Endothelial cell of hepatic sinusoid (primary cell): Measurements from ENCODE around the gene COL13A1.

Experiments used
- in situ Hi-C: cut with HindIII; loops from 2 replicates; pipeline ENCODE4 v1.10.0; 2017; ENCODE audit warnings: low sequenced_read_pairs

Gene COL13A1

DNA sequence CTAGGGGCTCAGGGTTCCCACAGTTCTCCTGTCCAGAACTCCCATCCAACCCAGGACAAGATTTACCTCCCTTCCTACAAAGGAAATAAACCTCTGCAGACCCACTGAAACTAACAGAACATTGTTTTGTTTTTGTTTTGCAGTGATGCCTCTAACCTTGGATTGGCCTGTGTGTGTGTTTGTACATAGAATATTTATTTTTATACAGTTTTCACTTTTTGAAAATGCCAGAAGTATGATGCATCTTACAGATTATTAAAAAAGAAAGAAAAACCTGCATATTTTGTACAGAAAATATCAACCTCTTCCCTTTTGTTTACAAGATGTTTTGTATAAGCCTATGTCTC lies 156.8 kb downstream of the COL13A1 start:
- in situ Hi-C loops, result loop anchor here (5.0 kb wide), 1 partner anchor 34 kb away; no protein-coding TSS in a partner anchor

DNA sequence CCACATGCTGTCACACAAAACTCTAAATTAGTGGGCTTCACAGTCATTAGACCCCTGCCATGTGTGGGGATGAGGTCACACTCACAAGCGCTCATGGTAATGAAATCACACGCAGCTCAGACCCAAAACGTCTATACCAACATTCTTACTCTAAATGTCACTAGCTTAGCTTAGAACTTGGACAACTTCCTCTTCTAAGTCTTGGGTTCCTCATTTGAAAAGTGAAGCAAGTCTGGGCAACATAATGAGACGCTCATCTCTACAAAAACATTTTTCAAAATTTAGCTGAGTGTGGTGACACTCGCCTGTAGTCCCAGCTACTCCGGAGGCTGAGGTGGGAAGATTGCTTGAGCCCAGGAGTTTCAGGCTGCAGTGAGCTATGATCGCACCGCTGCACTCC lies 158.2 kb downstream of the COL13A1 start:
- in situ Hi-C loops, result loop anchor here (5.0 kb wide), 1 partner anchor 32 kb away; no protein-coding TSS in a partner anchor

DNA sequence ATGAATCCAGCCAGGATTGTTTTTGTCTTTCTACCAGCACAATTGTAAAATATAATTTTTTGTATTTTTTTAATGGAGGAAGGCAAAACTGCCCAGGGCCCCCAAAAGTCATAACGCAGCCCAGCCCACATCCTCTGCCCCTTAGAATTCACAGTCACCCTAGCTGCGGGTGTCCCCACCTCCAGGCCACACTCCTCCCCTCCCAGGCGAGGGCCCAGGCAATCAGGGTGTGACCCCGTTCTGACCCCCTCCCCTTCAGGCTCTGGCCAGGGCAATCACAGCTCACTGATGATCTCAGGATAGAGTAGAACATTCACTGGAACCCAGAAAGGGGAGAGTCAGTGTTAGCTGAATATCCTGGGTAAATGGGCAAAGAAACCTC lies 158.9 kb downstream of the COL13A1 start:
- in situ Hi-C loops, result no loop called here

- in situ Hi-C loops, result no loop called here
These were observed 159.5 kb downstream of the COL13A1 start for GRCh38 chr10:69960988-69961880.

GRCh38 chr10:69961881-69962745 lies 160.4 kb downstream of the COL13A1 start:
- in situ Hi-C loops, result no loop called here

- in situ Hi-C loops, result no loop called here
These were observed 161.0 kb downstream of the COL13A1 start for GRCh38 chr10:69962746-69963135.

GRCh38 chr10:69963178-69963834 lies 161.6 kb downstream of the COL13A1 start:
- in situ Hi-C loops, result no loop called here

DNA sequence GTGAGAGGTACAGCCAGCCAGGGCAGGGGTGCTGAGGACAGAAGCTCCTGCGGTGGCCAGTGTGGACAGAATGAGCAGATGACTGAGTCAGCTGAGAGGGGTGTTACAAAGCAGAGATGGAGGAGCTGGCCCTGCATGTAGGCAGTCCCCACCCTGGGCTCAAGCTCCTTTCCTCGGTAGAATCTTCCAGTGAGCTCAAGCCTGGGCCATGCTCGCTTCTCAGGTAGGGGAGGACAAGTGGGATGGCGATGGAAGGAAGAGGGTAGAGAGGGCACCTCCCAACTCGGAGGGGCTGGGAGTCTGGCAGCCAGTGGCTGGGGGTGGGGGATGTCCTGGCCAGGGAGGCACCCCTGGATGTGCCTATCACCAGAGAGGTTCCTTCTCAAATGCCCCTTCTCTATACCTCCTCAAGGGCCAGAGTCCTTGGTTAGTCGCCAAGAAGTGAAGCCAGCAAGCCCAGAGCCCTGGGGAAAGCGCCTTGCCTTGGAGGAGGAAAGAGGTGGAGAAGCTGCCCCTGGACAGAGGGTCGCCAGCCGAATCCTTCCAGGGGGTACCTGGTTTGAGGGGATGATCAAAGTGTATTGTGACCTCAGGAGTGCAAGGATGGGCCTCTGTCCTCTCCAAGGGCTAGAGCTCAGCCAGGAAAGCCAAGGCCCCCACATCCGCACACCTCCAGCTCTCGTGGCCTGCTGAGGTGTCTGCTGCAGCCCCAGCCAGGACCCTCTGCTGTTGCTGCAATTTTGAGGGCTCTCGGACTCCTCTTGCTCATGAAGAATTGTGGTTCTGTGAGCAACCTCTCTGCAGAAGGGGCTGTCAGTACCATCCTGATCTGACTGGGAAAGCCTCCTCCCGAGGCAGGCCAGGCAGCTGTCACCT lies 162.4 kb downstream of the COL13A1 start:
- in situ Hi-C loops, result no loop called here

GRCh38 chr10:69965086-69965485 lies 163.4 kb downstream of the COL13A1 start:
- in situ Hi-C loops, result no loop called here

- in situ Hi-C loops, result no loop called here
These were observed 164.4 kb downstream of the COL13A1 start for GRCh38 chr10:69965919-69966662.

- in situ Hi-C loops, result no loop called here
These were observed 167.1 kb downstream of the COL13A1 start for GRCh38 chr10:69968830-69969229.

DNA sequence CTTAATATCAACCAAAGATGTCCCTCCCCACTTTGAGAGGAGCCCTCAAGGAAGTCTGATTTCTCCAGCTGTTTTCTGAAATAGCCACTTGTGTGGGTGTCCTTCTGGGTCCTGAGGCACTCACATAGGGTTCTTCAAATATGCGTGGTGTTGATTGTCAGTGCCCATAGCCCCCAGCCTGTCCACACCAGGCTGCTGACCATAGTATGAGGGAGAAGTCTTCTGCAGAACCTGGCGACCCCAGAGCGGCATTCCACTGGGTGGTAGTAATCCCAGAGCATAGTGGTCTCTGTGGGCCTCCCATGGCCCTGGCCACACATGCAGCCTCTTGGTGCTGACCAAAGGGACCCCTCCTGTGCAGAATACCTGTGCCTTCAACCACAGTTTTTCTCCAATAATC lies 168.3 kb downstream of the COL13A1 start:
- in situ Hi-C loops, result no loop called here

- in situ Hi-C loops, result no loop called here
These were observed 171.3 kb downstream of the COL13A1 start for GRCh38 chr10:69972981-69973397.

GRCh38 chr10:69973678-69974077 lies 172.0 kb downstream of the COL13A1 start:
- in situ Hi-C loops, result no loop called here

DNA sequence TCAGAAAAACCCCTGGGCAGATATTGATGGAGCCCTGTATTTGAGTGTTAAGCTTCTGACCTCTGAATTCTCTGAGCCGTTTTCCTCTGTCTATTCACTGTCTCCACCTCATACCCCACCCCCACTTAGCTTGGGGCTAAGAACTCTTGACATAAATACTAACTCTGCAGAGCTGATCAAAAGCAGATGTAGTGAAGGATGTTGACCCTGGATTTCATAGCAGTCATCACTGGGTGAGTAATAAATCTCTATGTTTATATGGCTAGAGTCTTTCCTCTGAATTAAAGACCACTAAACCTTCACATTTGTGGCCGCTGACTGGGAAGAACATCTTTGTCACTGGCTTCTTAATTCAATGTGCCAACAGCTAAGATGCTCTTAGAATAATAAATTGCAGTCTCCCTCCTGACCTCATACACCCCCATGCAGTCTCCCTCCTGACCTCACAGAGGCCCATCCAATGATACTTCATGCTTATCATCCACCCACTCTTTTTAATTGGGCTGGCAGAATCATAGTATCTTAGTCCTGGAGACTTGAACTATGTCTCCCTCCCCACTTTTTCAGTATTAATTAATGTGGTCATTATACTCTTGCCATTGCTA lies 172.9 kb downstream of the COL13A1 start:
- in situ Hi-C loops, result no loop called here

GRCh38 chr10:69976795-69977546 lies 175.3 kb downstream of the COL13A1 start:
- in situ Hi-C loops, result no loop called here

DNA sequence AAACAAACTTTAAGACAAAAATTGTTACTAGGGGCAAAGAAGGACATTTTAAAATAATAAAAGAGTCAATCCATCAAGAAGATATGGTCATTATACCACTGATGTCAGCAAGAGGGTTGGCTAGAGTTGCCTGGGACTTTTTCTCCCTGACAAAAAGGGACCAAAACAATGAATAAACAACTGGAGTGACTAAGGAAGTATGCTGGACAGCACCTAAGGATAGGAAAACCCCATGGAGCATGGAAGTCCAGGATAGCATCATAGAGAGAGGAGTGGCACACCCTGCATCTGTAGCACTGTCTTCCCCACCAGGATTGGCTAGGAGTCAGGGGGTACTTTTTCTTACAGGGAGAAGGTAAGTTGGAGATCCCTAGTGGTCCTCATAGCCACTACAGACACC lies 177.5 kb downstream of the COL13A1 start:
- in situ Hi-C loops, result no loop called here

DNA sequence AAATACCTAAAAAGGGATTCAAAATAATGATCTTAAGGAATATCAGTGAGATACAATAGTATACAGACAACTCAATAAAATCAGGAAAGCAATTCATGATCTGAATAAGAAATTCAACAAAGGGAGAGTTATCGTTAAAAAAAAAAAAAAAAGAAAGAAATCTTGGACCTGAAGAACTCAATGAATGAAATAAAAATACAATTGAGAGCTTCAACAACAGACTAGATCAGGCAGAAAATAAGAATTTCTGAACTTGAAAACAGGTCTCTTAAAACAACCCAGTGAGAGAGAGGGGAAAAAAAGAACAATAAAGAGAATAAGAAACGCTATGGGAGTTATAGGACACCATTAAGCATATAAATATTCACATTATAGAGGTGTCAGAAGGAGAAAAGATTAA lies 179.0 kb downstream of the COL13A1 start:
- in situ Hi-C loops, result no loop called here

DNA sequence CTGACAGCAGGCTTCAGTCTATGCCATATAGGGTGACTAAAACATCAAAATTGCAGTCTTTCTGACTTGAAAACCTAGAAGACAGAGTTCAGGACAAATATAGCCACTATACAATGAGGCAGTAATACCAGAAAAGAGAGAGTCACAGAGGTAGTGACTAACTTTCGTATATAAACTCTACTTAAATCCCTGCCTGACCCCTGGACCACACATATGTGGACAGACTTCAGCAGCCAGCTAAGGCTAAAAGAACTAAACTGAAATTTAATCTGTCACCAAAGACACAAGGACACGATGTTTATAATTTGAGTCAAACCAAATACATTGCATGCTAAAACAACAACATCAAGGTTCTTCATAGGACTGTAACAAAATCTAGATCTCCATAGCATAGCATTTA lies 186.4 kb downstream of the COL13A1 start:
- in situ Hi-C loops, result no loop called here
